GM19438 (cell line): ENCODE results near the gene AFAP1L2.
"Not testable (repeated sequence)": the region's sequence is repeated elsewhere in the genome, so short reads cannot be mapped to it uniquely, and the experiment has no call there.

Experiments used
- ATAC-seq: cut with Tn5 transposase; IDR thresholded peaks from one replicate; pipeline ENCODE4 v1.9.1; 2021; ENCODE audit warnings: low read depth; ENCODE audit not compliant: unreplicated experiment

Gene AFAP1L2

GRCh38 chr10:114364726-114365125 is 39.6 kb downstream of the AFAP1L2 start:
- no peak for ATAC-seq

GRCh38 chr10:114363745-114364454 is 40.4 kb downstream of the AFAP1L2 start:
- no peak for ATAC-seq

DNA sequence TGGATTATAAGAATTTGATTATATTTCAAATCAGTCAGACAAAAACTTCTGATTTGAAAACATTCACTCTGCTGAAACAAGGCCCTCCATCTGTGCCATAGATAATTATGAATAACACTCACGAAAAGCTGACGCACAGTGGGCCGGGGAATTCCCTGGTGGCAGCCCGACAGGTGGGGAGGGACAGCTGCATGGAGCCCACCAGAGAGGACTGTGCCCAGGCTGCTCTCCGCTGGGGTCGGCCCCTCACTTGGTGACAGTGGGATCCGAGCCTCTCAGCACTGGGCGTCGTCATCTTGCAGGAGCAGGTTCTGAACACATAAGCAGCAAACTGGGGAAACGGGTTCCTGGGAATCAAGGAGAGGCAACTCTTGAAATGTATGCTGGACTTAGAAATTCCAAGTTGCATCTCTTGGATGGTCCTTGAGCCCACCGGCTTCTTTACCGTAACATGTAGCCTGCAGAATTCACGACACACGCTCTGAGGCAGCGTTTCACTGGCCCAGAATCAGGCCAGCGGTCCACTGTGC is 41.4 kb downstream of the AFAP1L2 start:
- ATAC-seq, result no peak

GRCh38 chr10:114359953-114360345 is 44.4 kb downstream of the AFAP1L2 start:
- no peak for ATAC-seq

DNA sequence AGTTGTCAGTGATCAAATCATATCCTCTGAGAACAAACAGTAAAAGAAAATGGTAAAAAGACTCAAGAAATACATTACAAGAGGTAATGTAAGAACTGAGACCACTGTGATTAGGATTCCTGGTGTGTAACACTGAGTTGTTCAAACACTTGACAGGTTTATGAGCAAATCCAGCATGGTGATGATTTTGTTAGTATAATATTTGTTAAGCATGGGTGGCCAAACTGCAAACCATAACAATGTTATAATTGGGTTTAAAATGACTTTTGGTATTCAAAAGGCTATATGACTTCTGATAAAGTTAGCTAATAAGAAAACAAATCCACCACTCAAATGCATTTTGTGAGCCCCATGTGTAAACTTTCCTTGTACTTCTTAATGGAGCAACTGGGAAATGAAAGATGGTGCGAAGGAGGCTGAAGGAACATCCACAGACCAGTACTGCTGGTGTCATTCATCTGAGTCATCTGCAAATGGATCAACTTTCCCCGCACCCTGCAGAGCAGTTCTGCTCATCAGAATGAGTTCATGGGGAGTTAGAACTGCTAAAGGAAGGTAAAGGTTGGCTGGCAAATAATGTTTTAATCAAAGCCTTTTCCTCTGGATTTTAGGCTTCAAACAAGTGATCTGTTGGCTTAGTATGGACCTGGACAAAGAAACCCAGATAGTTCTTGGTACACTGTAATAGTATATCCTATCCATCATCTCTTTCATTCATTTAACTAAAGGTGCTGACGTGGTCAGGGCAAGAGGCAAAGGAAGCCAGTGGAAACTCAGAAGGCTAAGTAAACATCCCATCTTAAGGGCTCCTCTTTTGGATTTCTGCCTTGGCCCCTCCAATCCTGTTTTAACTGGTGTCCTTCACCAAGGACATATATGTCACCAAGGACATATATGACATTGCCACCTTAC is 45.0 kb downstream of the AFAP1L2 start:
- no peak for ATAC-seq

GRCh38 chr10:114357515-114357996 is 46.7 kb downstream of the AFAP1L2 start:
- no peak for ATAC-seq

DNA sequence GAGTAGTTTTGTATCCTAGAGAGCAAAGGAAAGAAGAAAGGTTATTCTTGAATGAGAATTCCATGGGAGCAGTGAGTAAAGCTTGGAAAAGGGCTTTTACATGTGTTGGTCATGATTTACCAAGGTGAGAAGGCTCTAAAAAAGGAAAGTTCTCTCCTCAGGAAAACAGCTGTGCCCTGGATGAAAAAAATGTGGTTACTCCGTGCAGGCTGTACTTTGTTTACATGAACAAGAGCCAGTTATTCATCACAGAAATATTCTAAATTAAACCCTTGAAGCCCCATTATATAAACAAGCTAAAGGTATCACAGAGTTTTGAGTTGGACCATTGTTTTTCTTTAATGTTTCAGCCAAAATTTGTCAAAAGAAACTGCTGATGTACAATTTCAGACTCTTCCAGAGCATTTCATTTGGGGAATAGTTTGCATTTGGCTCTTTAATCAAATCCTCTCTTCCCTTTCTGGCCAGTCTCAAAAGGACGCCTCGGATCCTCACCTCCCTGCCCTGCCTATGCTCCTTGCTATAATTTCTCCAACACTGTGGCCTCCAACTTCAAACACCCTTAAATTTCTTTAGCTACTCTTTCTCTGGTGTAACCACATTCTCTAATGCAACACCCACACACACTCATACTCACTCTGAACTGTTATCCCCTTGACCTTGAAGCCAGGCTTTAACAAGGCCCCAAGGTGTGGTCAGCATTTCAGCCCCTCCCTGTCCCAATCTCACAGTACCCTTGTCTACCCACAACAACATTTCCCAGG is 47.4 kb downstream of the AFAP1L2 start:
- ATAC-seq, result no peak

DNA sequence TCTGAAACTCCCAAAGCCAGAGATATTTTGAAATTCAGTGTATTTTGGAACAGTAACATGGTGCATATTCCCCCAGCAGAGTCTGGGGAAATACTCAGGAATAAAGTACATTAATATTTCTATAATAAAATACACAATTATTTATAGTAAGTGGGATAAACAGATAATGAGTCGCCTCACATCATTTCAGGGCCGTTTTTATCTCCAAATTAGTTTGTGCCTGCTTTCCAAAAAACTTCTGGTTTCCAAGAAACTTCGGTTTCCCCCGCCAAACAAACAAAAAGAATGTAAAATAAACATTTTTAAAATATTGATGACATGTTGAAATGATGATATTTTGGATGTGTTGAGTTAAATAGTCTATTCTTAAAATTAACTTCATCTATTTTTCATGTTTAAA is 48.2 kb downstream of the AFAP1L2 start:
- no peak for ATAC-seq

DNA sequence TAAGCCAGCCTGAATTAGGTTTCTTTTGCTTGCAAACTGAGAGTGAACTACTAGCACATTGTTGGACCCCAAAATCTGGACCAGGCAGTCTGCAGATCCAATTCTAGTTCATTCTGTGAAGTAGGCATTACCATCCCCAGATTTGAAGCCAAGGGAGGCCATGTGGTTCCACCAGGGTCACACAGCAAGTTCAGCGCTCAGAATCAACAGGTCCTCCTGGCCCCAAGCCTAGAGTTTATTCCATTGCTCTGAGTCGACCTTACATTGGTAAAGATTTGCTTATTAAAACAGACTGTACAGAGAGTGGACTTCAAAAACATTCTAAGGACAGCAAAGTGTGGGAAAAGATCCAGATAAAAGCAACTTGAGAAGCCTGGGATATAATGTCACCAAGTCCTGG is 50.9 kb downstream of the AFAP1L2 start:
- no peak for ATAC-seq

- ATAC-seq, result no peak
These were observed 51.5 kb downstream of the AFAP1L2 start for GRCh38 chr10:114352653-114353298.

DNA sequence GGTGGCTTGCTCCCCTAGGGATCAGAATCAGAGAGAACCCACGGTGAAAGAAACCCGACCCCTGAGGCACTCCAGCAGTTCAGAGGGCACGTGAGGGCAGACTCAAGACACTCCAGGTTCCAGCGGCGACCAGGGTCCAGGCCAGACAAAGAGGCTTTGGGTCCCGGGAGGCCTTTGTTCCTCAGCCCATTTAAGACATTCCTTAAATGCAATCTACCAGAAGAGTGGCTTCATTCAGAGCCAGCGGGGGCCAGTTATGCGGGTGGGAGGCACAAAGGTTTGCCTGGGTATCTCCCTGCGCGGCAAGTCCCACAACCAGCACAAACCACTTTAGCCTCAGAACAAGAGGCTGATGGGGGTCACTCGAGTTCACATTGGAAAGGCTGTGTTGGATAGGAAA is 53.6 kb downstream of the AFAP1L2 start:
- ATAC-seq, result no peak

GRCh38 chr10:114349522-114350215 is 54.6 kb downstream of the AFAP1L2 start:
- no peak for ATAC-seq

GRCh38 chr10:114349071-114349470 is 55.2 kb downstream of the AFAP1L2 start:
- not testable (repeated sequence) for ATAC-seq

GRCh38 chr10:114347791-114348190 is 56.5 kb downstream of the AFAP1L2 start:
- no peak for ATAC-seq

GRCh38 chr10:114347241-114347640 is 57.1 kb downstream of the AFAP1L2 start:
- ATAC-seq, result no peak

DNA sequence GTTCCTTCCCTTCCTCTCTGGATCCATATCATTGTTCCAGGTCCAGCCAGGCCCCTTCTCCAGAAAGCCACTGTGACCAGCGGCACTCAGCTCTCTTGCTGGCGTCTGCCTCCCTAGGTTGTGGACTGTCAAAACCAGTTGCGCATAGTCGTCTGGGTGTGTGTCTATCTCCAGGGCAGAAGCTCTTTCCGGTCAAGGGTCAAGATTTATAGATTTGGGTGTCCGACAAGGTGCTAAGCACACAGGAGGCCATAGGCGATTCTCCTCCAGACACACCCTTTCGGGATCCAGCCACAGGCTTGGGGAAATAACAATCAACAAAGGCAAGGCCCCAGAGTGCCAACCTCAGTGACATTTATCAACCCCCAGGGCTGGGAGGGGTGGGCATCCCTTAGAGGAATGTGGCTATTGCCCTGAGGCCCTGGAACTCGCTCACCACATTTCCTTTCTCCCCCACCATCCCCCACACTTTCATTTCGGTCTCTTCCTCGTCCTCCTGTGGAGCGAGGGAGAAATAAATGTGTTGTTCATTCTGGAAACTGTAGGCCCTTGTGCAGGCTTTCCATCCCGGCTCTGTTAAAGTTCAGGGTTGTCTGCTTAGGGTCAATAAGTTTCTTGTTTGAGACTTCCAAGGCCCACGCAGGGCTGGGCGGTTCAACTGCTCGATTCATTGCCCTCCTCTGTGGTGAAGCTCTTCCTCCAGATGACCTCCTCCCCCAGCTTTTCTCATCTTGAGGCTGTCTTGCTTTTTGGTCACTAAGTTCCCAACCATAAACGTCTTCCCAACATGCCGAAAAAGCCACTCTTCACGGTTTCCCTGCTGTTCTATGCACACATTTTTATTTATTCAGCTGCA is 57.9 kb downstream of the AFAP1L2 start:
- ATAC-seq, result no peak

- ATAC-seq, result no peak
These were observed 58.6 kb downstream of the AFAP1L2 start for GRCh38 chr10:114345701-114346100.

DNA sequence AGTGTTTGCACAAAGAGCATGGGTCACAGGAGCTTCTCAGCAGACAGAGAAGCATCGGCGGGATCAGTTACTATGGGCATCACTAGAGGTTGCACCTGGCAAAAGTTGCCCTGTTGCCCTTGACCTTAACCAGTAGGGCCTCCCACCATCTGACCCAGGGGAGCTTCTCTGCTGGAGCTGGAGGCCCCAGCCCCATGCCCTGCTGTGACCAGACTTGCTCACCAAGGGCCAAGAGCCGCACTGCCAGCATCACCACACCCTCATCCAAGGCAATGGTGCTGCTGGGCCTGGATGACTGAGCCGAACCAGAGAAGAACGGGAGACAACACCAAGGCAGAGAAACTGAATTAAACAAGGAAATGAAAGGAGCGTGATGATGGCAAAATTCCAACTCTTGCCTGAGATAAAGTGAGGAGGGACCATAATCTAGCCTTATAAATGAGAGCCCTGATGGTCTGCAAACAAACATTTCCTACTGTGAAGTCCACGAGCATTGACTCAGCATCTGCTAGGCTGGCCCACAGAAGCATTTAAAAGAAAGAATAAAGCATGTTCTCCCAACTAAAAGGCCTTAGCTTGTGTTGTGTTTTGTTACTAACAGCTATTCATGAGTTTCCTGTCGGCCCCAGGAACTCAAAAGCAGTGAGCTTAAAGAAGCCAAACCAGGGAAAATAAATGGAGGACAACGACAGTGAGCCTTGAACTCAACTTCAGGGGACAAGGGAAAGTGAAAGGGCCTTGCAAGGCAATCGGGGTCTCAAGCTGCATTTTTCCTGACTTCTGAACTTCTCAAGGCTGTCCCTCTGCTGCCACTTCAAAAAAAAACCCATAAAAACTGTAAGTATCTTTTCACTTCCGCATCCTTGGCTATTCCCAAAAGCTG is 60.4 kb downstream of the AFAP1L2 start:
- ATAC-seq, result no peak
